Activated T-helper 1 cell treated with anti-CD3 and anti-CD28 coated beads, Interleukin-12 subunit alpha, Interleukin-12 subunit beta, Interleukin-2, Interleukin-4 antibody, amounts not matched to agents 30 ng/mL and 10 ng/mL and 1 ng/mL, durations not matched to agents 14 hours and 24 hours and 36 hours (primary cell): ENCODE results near the gene SH3GL3. TPM values are rescaled to one million over a fixed set of nuclear protein-coding genes. Genes with fewer than 3 reads are reported as not detected.

Experiments
- DNase-seq: peaks from one replicate; pipeline ENCODE4 v3.0.0; 2021; ENCODE audit warnings: low spot score
- H3K27ac Mint-ChIP-seq: one replicate; pipeline ENCODE4 v1.8.0; 2021; ENCODE audit warnings: mild to moderate bottlenecking, mixed read lengths
- H3K27me3 Mint-ChIP-seq: one replicate; pipeline ENCODE4 v1.8.0; 2022; ENCODE audit warnings: mild to moderate bottlenecking, moderate library complexity, mixed read lengths; ENCODE audit not compliant: insufficient read depth
- H3K36me3 Mint-ChIP-seq: one replicate; pipeline ENCODE4 v1.8.0; 2021; ENCODE audit warnings: low read depth, mixed read lengths
- H3K4me1 Mint-ChIP-seq: one replicate; pipeline ENCODE4 v1.8.0; 2021; ENCODE audit warnings: low read depth, mixed read lengths
- H3K4me3 Mint-ChIP-seq: one replicate; pipeline ENCODE4 v1.8.0; 2021; ENCODE audit warnings: mild to moderate bottlenecking, moderate library complexity, mixed read lengths
- H3K9me3 Mint-ChIP-seq: one replicate; pipeline ENCODE4 v1.8.0; 2021; ENCODE audit warnings: mixed read lengths
- intact Hi-C: fragments of 100-400 bp; cut with micrococcal nuclease; formaldehyde crosslinking; loops from one replicate; pipeline ENCODE4 v1.15.1; 2024
- total RNA-seq: library from RNA; stranded (reverse); gene quantifications from 2 replicates; pipeline ENCODE4 v1.2.3, GENCODE V29; 2022

SH3GL3 gene
- total RNA-seq, 1 donor from 2014 or later, result not detected

- H3K27me3 Mint-ChIP-seq, result peaks cover 3% of the 10 kb centered on the region
- intact Hi-C loops, result no loop called here
- H3K4me1 Mint-ChIP-seq, result no peaks in the 10 kb centered on the region
- no peak overlapping the region for H3K27ac Mint-ChIP-seq
- no peaks in the 10 kb centered on the region for H3K9me3 Mint-ChIP-seq
- H3K4me3 Mint-ChIP-seq, result no peak overlapping the region
- H3K36me3 Mint-ChIP-seq, result no peaks in the 10 kb centered on the region
- no peak for DNase-seq
These were observed 25.0 kb downstream of the SH3GL3 start for GRCh38 chr15:83472151-83472550.

GRCh38 chr15:83472797-83473196 is 25.7 kb downstream of the SH3GL3 start:
- no peak overlapping the region for H3K27ac Mint-ChIP-seq
- no peak overlapping the region for H3K4me3 Mint-ChIP-seq
- no peaks in the 10 kb centered on the region for H3K4me1 Mint-ChIP-seq
- intact Hi-C loops, result no loop called here
- H3K9me3 Mint-ChIP-seq, result no peaks in the 10 kb centered on the region
- no peak for DNase-seq
- peaks cover 3% of the 10 kb centered on the region for H3K27me3 Mint-ChIP-seq
- no peaks in the 10 kb centered on the region for H3K36me3 Mint-ChIP-seq

GRCh38 chr15:83474578-83474977 is 27.4 kb downstream of the SH3GL3 start:
- Mint-ChIP-seq H3K4me1 (no peaks in the 10 kb centered on the region), H3K9me3 (no peaks in the 10 kb centered on the region), H3K36me3 (no peaks in the 10 kb centered on the region), H3K4me3 (no peak overlapping the region), H3K27ac (no peak overlapping the region), H3K27me3 (peaks cover 3% of the 10 kb centered on the region)
- intact Hi-C loops, result no loop called here
- DNase-seq, result no peak

GRCh38 chr15:83475551-83475950 is 28.4 kb downstream of the SH3GL3 start:
- DNase-seq, result no peak
- no peaks in the 10 kb centered on the region for H3K9me3 Mint-ChIP-seq
- H3K4me1 Mint-ChIP-seq, result no peaks in the 10 kb centered on the region
- intact Hi-C loops, result no loop called here
- no peak overlapping the region for H3K4me3 Mint-ChIP-seq
- H3K27ac Mint-ChIP-seq, result no peak overlapping the region
- H3K36me3 Mint-ChIP-seq, result no peaks in the 10 kb centered on the region
- H3K27me3 Mint-ChIP-seq, result peaks cover 3% of the 10 kb centered on the region

- intact Hi-C loops, result no loop called here
- H3K9me3 Mint-ChIP-seq, result no peaks in the 10 kb centered on the region
These were observed 28.9 kb downstream of the SH3GL3 start for GRCh38 chr15:83476066-83476465.

GRCh38 chr15:83476708-83477107 is 29.6 kb downstream of the SH3GL3 start:
- H3K36me3 Mint-ChIP-seq, result no peaks in the 10 kb centered on the region
- no peak for DNase-seq
- H3K27ac Mint-ChIP-seq, result no peak overlapping the region
- peaks cover 1% of the 10 kb centered on the region for H3K27me3 Mint-ChIP-seq
- no peaks in the 10 kb centered on the region for H3K4me1 Mint-ChIP-seq
- no peaks in the 10 kb centered on the region for H3K9me3 Mint-ChIP-seq
- H3K4me3 Mint-ChIP-seq, result no peak overlapping the region
- intact Hi-C loops, result no loop called here

More at GRCh38 chr15:83476066-83476465, 28.9 kb downstream of the SH3GL3 start:
- H3K27ac Mint-ChIP-seq, result no peak overlapping the region
- H3K4me3 Mint-ChIP-seq, result no peak overlapping the region
- peaks cover 3% of the 10 kb centered on the region for H3K27me3 Mint-ChIP-seq
- DNase-seq, result no peak
- no peaks in the 10 kb centered on the region for H3K36me3 Mint-ChIP-seq
- H3K4me1 Mint-ChIP-seq, result no peaks in the 10 kb centered on the region

- no peaks in the 10 kb centered on the region for H3K9me3 Mint-ChIP-seq
- no peaks in the 10 kb centered on the region for H3K36me3 Mint-ChIP-seq
- no peak overlapping the region for H3K4me3 Mint-ChIP-seq
- no peak overlapping the region for H3K27ac Mint-ChIP-seq
- intact Hi-C loops, result no loop called here
- H3K27me3 Mint-ChIP-seq, result no peaks in the 10 kb centered on the region
- DNase-seq, result no peak
- H3K4me1 Mint-ChIP-seq, result no peaks in the 10 kb centered on the region
These were observed 30.1 kb downstream of the SH3GL3 start for GRCh38 chr15:83477172-83477807.

GRCh38 chr15:83477808-83478537 is 30.8 kb downstream of the SH3GL3 start:
- H3K4me3 Mint-ChIP-seq, result no peak overlapping the region
- DNase-seq, result no peak
- H3K27me3 Mint-ChIP-seq, result no peaks in the 10 kb centered on the region
- no peaks in the 10 kb centered on the region for H3K4me1 Mint-ChIP-seq
- H3K9me3 Mint-ChIP-seq, result peaks cover 2% of the 10 kb centered on the region
- H3K36me3 Mint-ChIP-seq, result no peaks in the 10 kb centered on the region
- intact Hi-C loops, result no loop called here
- no peak overlapping the region for H3K27ac Mint-ChIP-seq

- Mint-ChIP-seq H3K27ac (no peak overlapping the region), H3K36me3 (no peaks in the 10 kb centered on the region), H3K9me3 (peaks cover 8% of the 10 kb centered on the region), H3K27me3 (peaks cover 2% of the 10 kb centered on the region), H3K4me3 (no peak overlapping the region), H3K4me1 (no peaks in the 10 kb centered on the region)
- intact Hi-C loops, result no loop called here
- no peak for DNase-seq
These were observed 36.5 kb downstream of the SH3GL3 start for GRCh38 chr15:83483612-83484011.

- Mint-ChIP-seq H3K27ac (no peak overlapping the region), H3K4me1 (no peaks in the 10 kb centered on the region), H3K27me3 (peaks cover 2% of the 10 kb centered on the region), H3K4me3 (no peak overlapping the region), H3K9me3 (peaks cover 8% of the 10 kb centered on the region), H3K36me3 (no peaks in the 10 kb centered on the region)
- intact Hi-C loops, result no loop called here
- no peak for DNase-seq
These were observed 37.5 kb downstream of the SH3GL3 start for GRCh38 chr15:83484636-83485035.

- Mint-ChIP-seq H3K4me3 (no peak overlapping the region), H3K27me3 (peaks cover 2% of the 10 kb centered on the region), H3K36me3 (no peaks in the 10 kb centered on the region), H3K9me3 (peaks cover 8% of the 10 kb centered on the region), H3K27ac (no peak overlapping the region), H3K4me1 (no peaks in the 10 kb centered on the region)
- DNase-seq, result no peak
- intact Hi-C loops, result no loop called here
These were observed 39.2 kb downstream of the SH3GL3 start for GRCh38 chr15:83486363-83486762.

- peaks cover 2% of the 10 kb centered on the region for H3K27me3 Mint-ChIP-seq
- no peak overlapping the region for H3K4me3 Mint-ChIP-seq
- intact Hi-C loops, result no loop called here
- H3K27ac Mint-ChIP-seq, result no peak overlapping the region
- H3K36me3 Mint-ChIP-seq, result no peaks in the 10 kb centered on the region
- DNase-seq, result no peak
- peaks cover 8% of the 10 kb centered on the region for H3K9me3 Mint-ChIP-seq
- H3K4me1 Mint-ChIP-seq, result no peaks in the 10 kb centered on the region
These were observed 40.4 kb downstream of the SH3GL3 start for GRCh38 chr15:83487519-83487918.

- peaks cover 5% of the 10 kb centered on the region for H3K9me3 Mint-ChIP-seq
- H3K27me3 Mint-ChIP-seq, result no peaks in the 10 kb centered on the region
- no peaks in the 10 kb centered on the region for H3K4me1 Mint-ChIP-seq
- intact Hi-C loops, result no loop called here
- no peak overlapping the region for H3K4me3 Mint-ChIP-seq
- no peak for DNase-seq
- H3K36me3 Mint-ChIP-seq, result no peaks in the 10 kb centered on the region
- no peak overlapping the region for H3K27ac Mint-ChIP-seq
These were observed 42.5 kb downstream of the SH3GL3 start for GRCh38 chr15:83489690-83490089.
